IMR-90 (cell line): ENCODE results near the gene PCDHGA9. TPM values are rescaled to one million over a fixed set of nuclear protein-coding genes. Genes with fewer than 3 reads are reported as not detected.
"Not testable (repeated sequence)": the region's sequence is repeated elsewhere in the genome, so short reads cannot be mapped to it uniquely, and the experiment has no call there.

Experiments used
- ATAC-seq: fragments of 200-7000 bp; cut with Tn5 transposase; 2 replicates; pipeline ENCODE4 v1.9.1; 2020; ENCODE audit warnings: low read depth, mild to moderate bottlenecking, moderate library complexity
- BruUV-seq: library from RNA; stranded (reverse); fragments of 400-500 nt; replicated peaks from 2 replicates; lab custom pipeline; 2021; lab: Mats Ljungman, UMichigan
- CTCF ChIA-PET: fragments of 300-600 bp; formaldehyde crosslinking; extraction: SDS; loops from one replicate; lab custom pipeline; 2021; ENCODE audit warnings: antibody characterized with exemption; lab: Yijun Ruan, JAX
- POLR2A ChIA-PET: fragments of 300-600 bp; sonication (Branson Sonifier 250); formaldehyde crosslinking; loops from one replicate; lab custom pipeline; 2022; ENCODE audit warnings: antibody characterized with exemption; ENCODE audit not compliant: unreplicated experiment; lab: Charles Lee
- DNase-seq: peaks from one replicate; pipeline ENCODE4 v3.0.0; 2013
- H2AFZ ChIP-seq: replicated peaks from 2 replicates; pipeline ENCODE3; 2013; ENCODE audit warnings: low read length, mild to moderate bottlenecking; ENCODE audit not compliant: poor library complexity
- H2AK5ac ChIP-seq: 2 replicates; pipeline ENCODE4 v1.6.1; 2013; ENCODE audit warnings: low read depth, low read length, inconsistent platforms
- H2AK9ac ChIP-seq: replicated peaks from 2 replicates; pipeline ENCODE3; 2013; ENCODE audit warnings: mild to moderate bottlenecking, low read depth, low read length, moderate library complexity; ENCODE audit not compliant: poor library complexity
- H2BK120ac ChIP-seq: 2 replicates; pipeline ENCODE4 v1.6.1; 2013; ENCODE audit warnings: low read depth, low read length, inconsistent platforms
- H2BK15ac ChIP-seq: 3 replicates; pipeline ENCODE4 v1.6.1; 2013; ENCODE audit warnings: low read depth, low read length, inconsistent platforms
- H2BK20ac ChIP-seq: 2 replicates; pipeline ENCODE4 v1.6.1; 2013; ENCODE audit warnings: low read depth, mild to moderate bottlenecking, inconsistent platforms, low read length, moderate library complexity
- H2BK5ac ChIP-seq: 2 replicates; pipeline ENCODE4 v1.6.1; 2013; ENCODE audit warnings: mild to moderate bottlenecking, low read depth, low read length, inconsistent platforms; ENCODE audit not compliant: poor library complexity, severe bottlenecking
- H3K14ac ChIP-seq: replicated peaks from 2 replicates; pipeline ENCODE4 v1.6.1; 2013; ENCODE audit warnings: low read depth, low read length, inconsistent platforms
- H3K18ac ChIP-seq: 2 replicates; pipeline ENCODE4 v1.6.1; 2013; ENCODE audit warnings: low read depth, low read length, control low read depth
- H3K23ac ChIP-seq: 2 replicates; pipeline ENCODE4 v1.6.1; 2013; ENCODE audit warnings: low read depth, low read length, inconsistent platforms
- H3K27ac ChIP-seq: 2 replicates; pipeline ENCODE4 v1.5.1; 2013; ENCODE audit warnings: mild to moderate bottlenecking, control low read depth, low read length; ENCODE audit not compliant: insufficient read depth
- H3K27me3 ChIP-seq: 2 replicates; pipeline ENCODE4 v1.6.1; 2013; ENCODE audit warnings: low read length; ENCODE audit not compliant: control insufficient read depth, insufficient read depth
- H3K36me3 ChIP-seq: 2 replicates; pipeline ENCODE4 v1.6.1; 2013; ENCODE audit warnings: low read length, mixed read lengths; ENCODE audit not compliant: control insufficient read depth, insufficient read depth
- H3K4ac ChIP-seq: 2 replicates; pipeline ENCODE4 v1.6.1; 2013; ENCODE audit warnings: low read depth, low read length, inconsistent platforms
- H3K4me1 ChIP-seq: 2 replicates; pipeline ENCODE4 v1.6.1; 2013; ENCODE audit warnings: low read length, mixed read lengths; ENCODE audit not compliant: control insufficient read depth, insufficient read depth
- H3K4me2 ChIP-seq: 2 replicates; pipeline ENCODE4 v1.6.1; 2013; ENCODE audit warnings: low read depth, mild to moderate bottlenecking, control low read depth, low read length, moderate library complexity
- H3K4me3 ChIP-seq: 2 replicates; pipeline ENCODE4 v1.5.1; 2013; ENCODE audit warnings: low read depth, mild to moderate bottlenecking, control low read depth, low read length, moderate library complexity; ENCODE audit not compliant: insufficient read depth
- H3K56ac ChIP-seq: 2 replicates; pipeline ENCODE4 v1.6.1; 2013; ENCODE audit warnings: low read length, inconsistent platforms; ENCODE audit not compliant: insufficient read depth; ENCODE audit errors: extremely low read depth
- H3K79me1 ChIP-seq, 2 experiments: 2 replicates each; pipeline ENCODE4 v1.6.1; 2013; ENCODE audit warnings: low read length in 2 of 2, inconsistent platforms in 1 of 2, low read depth in 1 of 2
- H3K9ac ChIP-seq: 2 replicates; pipeline ENCODE4 v1.6.1; 2013; ENCODE audit warnings: low read depth, low read length, control low read depth
- H3K9me1 ChIP-seq: 2 replicates; pipeline ENCODE4 v1.6.1; 2013; ENCODE audit warnings: low read length, inconsistent platforms; ENCODE audit not compliant: insufficient read depth
- H3K9me3 ChIP-seq: 2 replicates; pipeline ENCODE4 v1.6.1; 2013; ENCODE audit warnings: low read length; ENCODE audit not compliant: control insufficient read depth, insufficient read depth
- H4K20me1 ChIP-seq: 2 replicates; pipeline ENCODE4 v1.6.1; 2013; ENCODE audit warnings: low read length, inconsistent platforms; ENCODE audit not compliant: insufficient read depth
- H4K5ac ChIP-seq: 2 replicates; pipeline ENCODE4 v1.6.1; 2013; ENCODE audit warnings: mild to moderate bottlenecking, low read depth, low read length, control low read depth
- H4K8ac ChIP-seq, 2 experiments: 2 replicates each; pipeline ENCODE4 v1.6.1; 2013; ENCODE audit warnings: low read depth in 2 of 2, low read length in 2 of 2, control low read depth in 1 of 2, inconsistent platforms in 1 of 2
- H4K91ac ChIP-seq: 2 replicates; pipeline ENCODE4 v1.6.1; 2013; ENCODE audit warnings: low read depth, low read length, inconsistent platforms; ENCODE audit not compliant: insufficient read depth
- CTCF ChIP-seq: conservative IDR thresholded peaks from 2 replicates; pipeline ENCODE4 v1.5.1; 2012; ENCODE audit warnings: mild to moderate bottlenecking, low read depth, low read length, improper control_type of control experiment
- RAD21 ChIP-seq: IDR thresholded peaks from 2 replicates; pipeline ENCODE4 v1.6.1; 2012; ENCODE audit warnings: low read length, improper control_type of control experiment
- SMC3 ChIP-seq: fragments of 150-350 bp; IDR thresholded peaks from 2 replicates; pipeline ENCODE4 v1.6.1; 2016; ENCODE audit warnings: low read depth, mild to moderate bottlenecking, antibody characterized with exemption, low read length, moderate library complexity
- WGBS, 2 experiments: methylation state at CpG; one replicate each; pipeline versions ENCODE4 v1.1.5 to v1.1.7; 2013; ENCODE audit warnings: missing lambda C conversion rate in 2 of 2; ENCODE audit not compliant: insufficient read length in 1 of 2; ENCODE audit errors: extremely low coverage in 2 of 2; 5-methylcytosine and 5-hydroxymethylcytosine counted together
- dilution Hi-C: fragments of 300-500 bp; cut with HindIII; formaldehyde crosslinking; loops from one replicate; pipeline ENCODE4 v1.14.3; 2018; ENCODE audit warnings: low sequenced_read_pairs; ENCODE audit not compliant: unreplicated experiment
- in situ Hi-C: fragments of 300-500 bp; cut with MboI; formaldehyde crosslinking; loops from 3 replicates; pipeline ENCODE4 v1.14.3; 2019; ENCODE audit warnings: low sequenced_read_pairs, inconsistent platforms, mixed read lengths
- intact Hi-C: fragments of 100-400 bp; cut with micrococcal nuclease; formaldehyde crosslinking; loops from 2 replicates; pipeline ENCODE4 v1.10.0; 2022
- polyA plus RNA-seq, 3 experiments: library from polyadenylated mRNA; depleted of rRNA; stranded (reverse); fragments of >200 nt; gene quantifications; 2 replicates each; pipeline ENCODE4 v1.2.3, GENCODE V29; 2012; ENCODE audit warnings: low replicate concordance in 1 of 3
- total RNA-seq: library from RNA; depleted of rRNA; stranded (reverse); fragments of >200 nt; gene quantifications from 2 replicates; pipeline ENCODE4 v1.2.3, GENCODE V29; 2012

Gene PCDHGA9
- total and polyA plus RNA-seq, 2 of the 4 experiments (the other 2 are of a cell fraction): 1.8 to 4.5 TPM

- TF ChIP-seq SMC3: peak; percentile 70
- peak; percentile 77 for TF ChIP-seq CTCF
- TF ChIP-seq RAD21: peak; percentile 84
- dilution Hi-C loops: not testable (repeated sequence)
Measured at GRCh38 chr5:141417494-141418172, 15.1 kb downstream of the PCDHGA9 start, which contains the start of gene PCDHGB7. PCDHGB7 (plus strand) TSS chr5:141417677; CDS start chr5:141417860, 183 bp downstream.

More at GRCh38 chr5:141417494-141418172, 15.1 kb downstream of the PCDHGA9 start, which contains the start of gene PCDHGB7:
- peak within 1 kb of the TSS; percentile 16; the same call in 1 of the 2 replicates for H2AK5ac ChIP-seq
- H2BK15ac ChIP-seq, H3K9me1 ChIP-seq, H2AK9ac ChIP-seq, H3K14ac ChIP-seq, H4K91ac ChIP-seq, H3K23ac ChIP-seq, H2BK20ac ChIP-seq, H4K5ac ChIP-seq, H3K4ac ChIP-seq, H2BK5ac ChIP-seq, H3K56ac ChIP-seq, H3K9ac ChIP-seq, H2BK120ac ChIP-seq, H3K27ac ChIP-seq, H4K8ac ChIP-seq, POLR2A ChIA-PET, H3K27me3 ChIP-seq, H4K20me1 ChIP-seq, BruUV-seq, H3K18ac ChIP-seq, H3K4me1 ChIP-seq: not testable (repeated sequence)
- DNase-seq: peak; percentile 79
- in situ Hi-C loops: loop anchor here (5.0 kb wide), 1 partner anchor 145 kb away; no protein-coding TSS in a partner anchor
- ATAC-seq: peak; percentile 89
- H3K79me1 ChIP-seq: peaks cover 20 to 24% of the 10 kb centered on the region in 2 experiments
- CTCF ChIA-PET: interaction anchor here (0.6 to 3.8 kb wide), 12 partner anchors 12 to 209 kb away, joined by 3 to 34 read pairs (median 4); partner anchors contain the start of gene PCDHGA12
- H3K9me3 ChIP-seq: peaks cover 56% of the 10 kb centered on the region
- H3K4me2 ChIP-seq: peak within 1 kb of the TSS; percentile 71
- peak within 1 kb of the TSS; percentile 44 for H3K4me3 ChIP-seq
- intact Hi-C loops: loop anchor here (1.0 to 5.0 kb wide), 3 partner anchors 60 to 143 kb away; partner anchors contain the start of gene PCDHGC3
- peaks cover 31% of the 10 kb centered on the region for H3K36me3 ChIP-seq
- 23% methylated on average over 7 of the region's 47 CpGs; no CpG with 5 or more reads in 1 of the 2 experiments for WGBS, 2 experiments
- peak within 1 kb of the TSS; percentile 76 for H2AFZ ChIP-seq
